ENCODE results near the gene TUBB4A.

DNA sequence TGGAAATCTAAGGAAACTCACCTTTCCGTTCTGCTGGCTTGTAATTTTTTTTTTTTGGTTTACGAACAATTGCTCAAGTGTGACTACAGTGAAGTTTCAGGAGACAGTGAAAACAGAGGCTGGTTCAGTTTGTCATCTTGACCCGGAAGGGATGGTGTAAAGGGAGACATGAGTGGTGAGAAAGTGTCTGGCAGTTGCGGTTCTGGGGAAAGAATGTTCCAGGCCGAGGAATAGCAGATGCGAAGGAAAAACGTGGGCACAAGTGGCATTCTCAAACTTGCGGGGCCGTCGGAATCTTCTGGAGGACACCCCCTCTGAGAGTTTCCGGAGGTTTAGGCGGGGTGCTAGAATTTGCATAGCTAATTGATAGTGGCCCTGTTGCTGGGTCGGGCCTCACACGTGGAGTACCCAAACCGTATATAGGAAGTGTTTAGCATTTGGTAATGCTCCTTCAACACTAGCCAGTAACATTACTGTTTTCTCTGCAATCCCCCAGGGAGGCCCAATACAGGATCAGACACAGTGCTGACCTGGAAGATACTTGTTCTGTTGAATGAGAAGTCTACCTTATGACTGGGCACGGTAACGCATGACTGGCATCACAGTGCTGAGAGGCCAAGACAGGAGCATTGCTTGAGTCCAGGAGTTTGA is 25.9 kb upstream of the TUBB4A start:
- TF ChIP-seq, protein P1, sequence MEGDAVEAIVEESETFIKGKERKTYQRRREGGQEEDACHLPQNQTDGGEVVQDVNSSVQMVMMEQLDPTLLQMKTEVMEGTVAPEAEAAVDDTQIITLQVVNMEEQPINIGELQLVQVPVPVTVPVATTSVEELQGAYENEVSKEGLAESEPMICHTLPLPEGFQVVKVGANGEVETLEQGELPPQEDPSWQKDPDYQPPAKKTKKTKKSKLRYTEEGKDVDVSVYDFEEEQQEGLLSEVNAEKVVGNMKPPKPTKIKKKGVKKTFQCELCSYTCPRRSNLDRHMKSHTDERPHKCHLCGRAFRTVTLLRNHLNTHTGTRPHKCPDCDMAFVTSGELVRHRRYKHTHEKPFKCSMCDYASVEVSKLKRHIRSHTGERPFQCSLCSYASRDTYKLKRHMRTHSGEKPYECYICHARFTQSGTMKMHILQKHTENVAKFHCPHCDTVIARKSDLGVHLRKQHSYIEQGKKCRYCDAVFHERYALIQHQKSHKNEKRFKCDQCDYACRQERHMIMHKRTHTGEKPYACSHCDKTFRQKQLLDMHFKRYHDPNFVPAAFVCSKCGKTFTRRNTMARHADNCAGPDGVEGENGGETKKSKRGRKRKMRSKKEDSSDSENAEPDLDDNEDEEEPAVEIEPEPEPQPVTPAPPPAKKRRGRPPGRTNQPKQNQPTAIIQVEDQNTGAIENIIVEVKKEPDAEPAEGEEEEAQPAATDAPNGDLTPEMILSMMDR (IDR thresholded peaks at IDR 0.05), result no peak
- TF ChIP-seq ZFX (IDR thresholded peaks at IDR 0.05; ENCODE audit: borderline replicate concordance), result no peak
